HepG2 (cell line): ENCODE data around the gene SLC43A3. TPM values are rescaled to one million over a fixed set of nuclear protein-coding genes. Genes with fewer than 3 reads are reported as not detected.

Experiments
- ATAC-seq: fragments of 200-7000 bp; cut with Tn5 transposase; 3 replicates; pipeline ENCODE4 v1.9.1; 2020; ENCODE audit warnings: mild to moderate bottlenecking, moderate library complexity
- BruUV-seq: library from RNA; stranded (reverse); fragments of 400-500 nt; replicated peaks from 2 replicates; lab custom pipeline; 2021; lab: Mats Ljungman, UMichigan
- CTCF ChIA-PET: fragments of 300-600 bp; formaldehyde crosslinking; extraction: SDS; loops from one replicate; lab custom pipeline; 2021; ENCODE audit warnings: low total read pairs, inconsistent platforms, low intra/inter-chr PET ratio; lab: Yijun Ruan, JAX
- POLR2A ChIA-PET: fragments of 350-600 bp; sonication (Branson Sonifier 250); formaldehyde crosslinking; loops from one replicate; lab custom pipeline; 2020; ENCODE audit warnings: antibody characterized with exemption, inconsistent platforms; lab: Yijun Ruan, JAX
- DNase-seq: peaks from one replicate; pipeline ENCODE4 v3.0.0-alpha.2; 2015; ENCODE audit warnings: low spot score
- FAIRE-seq: peaks from 3 replicates; lab custom pipeline; 2011; peaks lifted over from hg19 to GRCh38; lab: Jason Lieb, UNC
- H2AFZ ChIP-seq: one replicate; pipeline ENCODE4 v1.6.1; 2011; ENCODE audit warnings: low read length, inconsistent platforms
- H3K27ac ChIP-seq: fragments of 300-600 bp; 3 replicates; pipeline ENCODE4 v1.8.0; 2011; ENCODE audit warnings: mixed run types, mild to moderate bottlenecking, mixed read lengths, low read length, inconsistent platforms; ENCODE audit not compliant: insufficient read depth; ENCODE audit errors: extremely low read length
- H3K27me3 ChIP-seq, 2 experiments: fragments of 200-600 bp in 1 of 2; 2 replicates in 1 of 2; 3 replicates in 1 of 2; pipeline versions ENCODE4 v1.6.0 to v1.8.0; 2011; ENCODE audit warnings: low read length in 2 of 2, mild to moderate bottlenecking in 2 of 2, moderate library complexity in 2 of 2, inconsistent platforms in 1 of 2; ENCODE audit not compliant: insufficient read depth in 2 of 2, control insufficient read depth in 1 of 2
- H3K36me3 ChIP-seq, 2 experiments: fragments of 200-600 bp in 1 of 2; replicated peaks in 1 of 2; 2 replicates in 1 of 2; 3 replicates in 1 of 2; pipeline versions ENCODE4 v1.5.1 to v1.8.0; 2011; ENCODE audit warnings: low read length in 2 of 2, inconsistent platforms in 1 of 2; ENCODE audit not compliant: insufficient read depth in 2 of 2, control insufficient read depth in 1 of 2
- H3K4me1 ChIP-seq: 2 replicates; pipeline ENCODE4 v1.5.1; 2012; ENCODE audit warnings: low read length, inconsistent platforms; ENCODE audit not compliant: insufficient read depth
- H3K4me2 ChIP-seq: 2 replicates; pipeline ENCODE4 v1.6.0; 2011; ENCODE audit warnings: low read depth, low read length, inconsistent platforms
- H3K4me3 ChIP-seq, 3 experiments: fragments of 200-600 bp in 1 of 3; sonication (generic), shearing (Covaris generic) in 1 of 3; replicated peaks in 1 of 3; 2 replicates each; pipeline ENCODE4 v1.5.1; 2011 to 2016; ENCODE audit warnings: low read length in 3 of 3, inconsistent platforms in 2 of 3, low read depth in 2 of 3, mild to moderate bottlenecking in 2 of 3, control low read depth in 1 of 3, mixed read lengths in 1 of 3; ENCODE audit not compliant: insufficient read depth in 1 of 3
- H3K79me2 ChIP-seq: one replicate; pipeline ENCODE4 v1.6.1; 2011; ENCODE audit warnings: low read length, inconsistent platforms; ENCODE audit not compliant: insufficient read depth
- H3K9ac ChIP-seq: 2 replicates; pipeline ENCODE4 v1.6.0; 2011; ENCODE audit warnings: mild to moderate bottlenecking, low read depth, low read length, inconsistent platforms; ENCODE audit not compliant: insufficient read depth
- H3K9me3 ChIP-seq: 2 replicates; pipeline ENCODE4 v1.5.1; 2012; ENCODE audit warnings: mild to moderate bottlenecking, low read length
- H4K20me1 ChIP-seq: 2 replicates; pipeline ENCODE4 v1.6.0; 2011; ENCODE audit warnings: inconsistent platforms, mild to moderate bottlenecking, low read length, moderate library complexity; ENCODE audit not compliant: insufficient read depth
- ZNF629 ChIP-seq: sonication (generic); formaldehyde crosslinking; conservative IDR thresholded peaks from 2 replicates; pipeline ENCODE4 v1.5.0; 2020; ENCODE audit warnings: missing genetic modification reagents
- ZNF746 ChIP-seq: sonication (generic); formaldehyde crosslinking; IDR thresholded peaks from 2 replicates; pipeline ENCODE4 v1.8.0; 2022; ENCODE audit warnings: mild to moderate bottlenecking, missing genetic modification reagents
- WGBS: methylation state at CpG from one replicate; pipeline ENCODE4 v1.1.6; 2017; ENCODE audit warnings: low lambda C conversion rate; 5-methylcytosine and 5-hydroxymethylcytosine counted together
- in situ Hi-C: cut with HindIII; loops from 2 replicates; pipeline ENCODE4 v1.10.0; 2017; ENCODE audit warnings: low pct_unique_long_range_greater_than_20kb; ENCODE audit not compliant: extremely low pct_ligation_motif_present
- intact Hi-C: fragments of 100-400 bp; cut with micrococcal nuclease; formaldehyde crosslinking; loops from one replicate; pipeline ENCODE4 v1.10.0; 2022; ENCODE audit not compliant: unreplicated experiment
- polyA plus RNA-seq, 8 experiments: library from polyadenylated mRNA; depleted of rRNA in 3 of 8; stranded (reverse) in 7 of 8; unstranded in 1 of 8; fragments of >200 nt; fragmentation: Illumina TruSeq in 4 of 8; extraction: Trizol in 4 of 8; gene quantifications; 2 replicates each; pipeline versions ENCODE4 v1.2.1 to v1.2.3, GENCODE V29; 2011 to 2016; ENCODE audit warnings: low read depth in 4 of 8, missing spikeins in 1 of 8, mixed read lengths in 1 of 8; ENCODE audit not compliant: insufficient read depth in 1 of 8
- small RNA-seq, 3 experiments: library from RNA; depleted of rRNA; stranded (forward); fragments of <200 nt; gene quantifications; one replicate each; pipeline ENCODE3, GENCODE V24; 2012; ENCODE audit warnings: low read depth in 2 of 3, low replicate concordance in 1 of 3; ENCODE audit not compliant: insufficient read length in 3 of 3, insufficient read depth in 2 of 3
- total RNA-seq, 5 experiments: library from RNA; depleted of rRNA; stranded (reverse); fragments of >200 nt; fragmentation: Illumina TruSeq; extraction: Trizol; gene quantifications; 2 replicates each; pipeline ENCODE4 v1.2.3, GENCODE V29; 2016; ENCODE audit warnings: low read depth in 1 of 5

The SLC43A3 gene
- total and polyA plus RNA-seq, 2 of the 13 experiments (the other 11 are each of a cell fraction or from before 2014, with no cell fraction given) = 2.6 TPM; not detected in 1

DNA sequence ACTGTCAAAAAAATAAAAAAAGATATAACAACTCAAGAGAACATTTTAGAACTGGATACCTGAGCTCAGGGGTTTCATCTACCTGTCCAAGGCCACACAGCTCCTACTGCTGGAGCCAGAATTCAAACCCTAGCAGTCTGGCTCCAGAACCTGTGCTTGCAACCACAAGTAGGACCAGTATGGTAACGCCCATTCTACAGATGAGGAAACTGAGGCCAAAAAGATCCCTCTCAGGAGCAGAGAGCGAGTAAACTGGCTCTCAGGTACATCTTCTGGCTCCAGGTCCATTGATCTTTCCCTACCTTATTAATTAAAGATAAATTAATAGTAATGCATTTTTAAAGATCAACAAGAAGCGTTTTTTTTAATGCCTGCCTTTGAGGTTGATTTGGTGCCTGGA lies 69.6 kb downstream of the SLC43A3 start:
- FAIRE-seq = no peak
- ChIA-PET CTCF (no interaction called here), POLR2A (no interaction called here)
- H3K9me3 ChIP-seq = no peaks in the 10 kb centered on the region
- WGBS = 14% methylated on average over 3 of the region's 3 CpGs
- no peak overlapping the region for H3K4me2 ChIP-seq
- no peak overlapping the region for H2AFZ ChIP-seq
- H3K4me3 ChIP-seq = no peak overlapping the region
- no peaks in the 10 kb centered on the region for H3K79me2 ChIP-seq
- no peak overlapping the region for H3K9ac ChIP-seq
- intact Hi-C loops = no loop called here
- peaks cover 15% of the 10 kb centered on the region for H3K4me1 ChIP-seq
- H3K27me3 ChIP-seq = peaks cover 0 to 8% of the 10 kb centered on the region in 2 experiments; a peak in 2 of 5 replicates
- no peak for ATAC-seq
- H4K20me1 ChIP-seq = no peaks in the 10 kb centered on the region
- TF ChIP-seq ZNF746 (CRISPR knock-in tag) (no peak), ZNF629 (CRISPR knock-in tag) (peak; percentile 81)
- no TSS peak for BruUV-seq
- in situ Hi-C loops = loop anchor here (10.0 kb wide), 1 partner anchor 513 kb away; no protein-coding TSS in a partner anchor
- DNase-seq = no peak
- H3K36me3 ChIP-seq = no peaks in the 10 kb centered on the region
- no peak overlapping the region for H3K27ac ChIP-seq

Small RNA genes lying within 50 kb of the gene (small RNA-seq; reads per million reads assigned to genes)
- 0 to 0.33 (median 0) reads per million in 3 experiments for gene RNA5SP341

Other genes with a start within 250 kb of the SLC43A3 start
- not detected in 2 replicates for gene LRRC55, start 245.2 kb downstream of the SLC43A3 start, total RNA-seq (2016; rRNA removed; fragmentation: Illumina TruSeq; extraction: Trizol)
- not detected in 2 replicates for gene LRRC55, start 245.2 kb downstream of the SLC43A3 start, polyA plus RNA-seq (2011; rRNA removed)
- gene APLNR, start 189.9 kb downstream of the SLC43A3 start, total RNA-seq (2016; rRNA removed; fragmentation: Illumina TruSeq; extraction: Trizol) = not detected in 2 replicates
- not detected in 2 replicates for gene APLNR, start 189.9 kb downstream of the SLC43A3 start, polyA plus RNA-seq (2011; rRNA removed)
- gene TNKS1BP1, start 102.2 kb downstream of the SLC43A3 start, total RNA-seq (2016; rRNA removed; fragmentation: Illumina TruSeq; extraction: Trizol) = 12.2 and 13.7 TPM in 2 replicates
- gene TNKS1BP1, start 102.2 kb downstream of the SLC43A3 start, polyA plus RNA-seq (2011; rRNA removed) = 15.0 and 15.5 TPM in 2 replicates
- 129 and 175 TPM in 2 replicates for gene SSRP1, start 91.2 kb downstream of the SLC43A3 start, total RNA-seq (2016; rRNA removed; fragmentation: Illumina TruSeq; extraction: Trizol)
- gene SSRP1, start 91.2 kb downstream of the SLC43A3 start, polyA plus RNA-seq (2011; rRNA removed) = 86.4 and 93.6 TPM in 2 replicates
- gene P2RX3, start 88.8 kb downstream of the SLC43A3 start, total RNA-seq (2016; rRNA removed; fragmentation: Illumina TruSeq; extraction: Trizol) = not detected in 2 replicates
- gene P2RX3, start 88.8 kb downstream of the SLC43A3 start, polyA plus RNA-seq (2011; rRNA removed) = 0.08 and 0.20 TPM in 2 replicates
- gene PRG3, start 46.0 kb downstream of the SLC43A3 start, total RNA-seq (2016; rRNA removed; fragmentation: Illumina TruSeq; extraction: Trizol) = not detected in 2 replicates
- not detected in 2 replicates for gene PRG3, start 46.0 kb downstream of the SLC43A3 start, polyA plus RNA-seq (2011; rRNA removed)
- gene PRG2, start 36.5 kb downstream of the SLC43A3 start, total RNA-seq (2016; rRNA removed; fragmentation: Illumina TruSeq; extraction: Trizol) = not detected in 2 replicates
- not detected in 2 replicates for gene PRG2, start 36.5 kb downstream of the SLC43A3 start, polyA plus RNA-seq (2011; rRNA removed)
- gene RTN4RL2, start 33.4 kb upstream of the SLC43A3 start, total RNA-seq (2016; rRNA removed; fragmentation: Illumina TruSeq; extraction: Trizol) = 0.45 and 1.3 TPM in 2 replicates
- 4.3 and 8.4 TPM in 2 replicates for gene RTN4RL2, start 33.4 kb upstream of the SLC43A3 start, polyA plus RNA-seq (2011; rRNA removed)
- gene SLC43A1, start 88.6 kb upstream of the SLC43A3 start, total RNA-seq (2016; rRNA removed; fragmentation: Illumina TruSeq; extraction: Trizol) = 40.0 and 72.3 TPM in 2 replicates
- 87.6 and 124 TPM in 2 replicates for gene SLC43A1, start 88.6 kb upstream of the SLC43A3 start, polyA plus RNA-seq (2011; rRNA removed)
- 82.2 and 103 TPM in 2 replicates for gene TIMM10, start 103.6 kb upstream of the SLC43A3 start, total RNA-seq (2016; rRNA removed; fragmentation: Illumina TruSeq; extraction: Trizol)
- gene TIMM10, start 103.6 kb upstream of the SLC43A3 start, polyA plus RNA-seq (2011; rRNA removed) = 56.3 and 67.8 TPM in 2 replicates
- not detected in 2 replicates for gene SMTNL1, start 110.5 kb upstream of the SLC43A3 start, total RNA-seq (2016; rRNA removed; fragmentation: Illumina TruSeq; extraction: Trizol)
- 0.04 TPM in 1 of 2 replicates, not detected in the other for gene SMTNL1, start 110.5 kb upstream of the SLC43A3 start, polyA plus RNA-seq (2011; rRNA removed)
- 30.3 and 37.6 TPM in 2 replicates for gene UBE2L6, start 140.6 kb upstream of the SLC43A3 start, total RNA-seq (2016; rRNA removed; fragmentation: Illumina TruSeq; extraction: Trizol)
- gene UBE2L6, start 140.6 kb upstream of the SLC43A3 start, polyA plus RNA-seq (2011; rRNA removed) = 30.4 and 38.3 TPM in 2 replicates
- gene SERPING1, start 170.6 kb upstream of the SLC43A3 start, total RNA-seq (2016; rRNA removed; fragmentation: Illumina TruSeq; extraction: Trizol) = 1.6 and 2.0 TPM in 2 replicates
- 10.4 and 23.3 TPM in 2 replicates for gene SERPING1, start 170.6 kb upstream of the SLC43A3 start, polyA plus RNA-seq (2011; rRNA removed)
- not detected in 2 replicates for gene YPEL4, start 222.8 kb upstream of the SLC43A3 start, total RNA-seq (2016; rRNA removed; fragmentation: Illumina TruSeq; extraction: Trizol)
- 0.04 TPM in 1 of 2 replicates, not detected in the other for gene YPEL4, start 222.8 kb upstream of the SLC43A3 start, polyA plus RNA-seq (2011; rRNA removed)
- 24.8 and 41.9 TPM in 2 replicates for gene CLP1, start 230.6 kb upstream of the SLC43A3 start, total RNA-seq (2016; rRNA removed; fragmentation: Illumina TruSeq; extraction: Trizol)
- gene CLP1, start 230.6 kb upstream of the SLC43A3 start, polyA plus RNA-seq (2011; rRNA removed) = 13.3 and 14.6 TPM in 2 replicates
- gene ZDHHC5, start 241.0 kb upstream of the SLC43A3 start, total RNA-seq (2016; rRNA removed; fragmentation: Illumina TruSeq; extraction: Trizol) = 20.3 and 26.6 TPM in 2 replicates
- gene ZDHHC5, start 241.0 kb upstream of the SLC43A3 start, polyA plus RNA-seq (2011; rRNA removed) = 34.0 and 42.4 TPM in 2 replicates